NCI-H524 treated with DMSO at 0.1 percent for 48 hours (cell line): ENCODE measurements around the gene CMTM1.
"Not testable (repeated sequence)": the region's sequence is repeated elsewhere in the genome, so short reads cannot be mapped to it uniquely, and the experiment has no call there.

Source experiments
- DNase-seq: peaks from one replicate; lab custom pipeline; 2025; lab: John Stamatoyannopoulos, UW

CMTM1 gene

GRCh38 chr16:66562986-66563385 is 3.3 kb upstream of the CMTM1 start:
- no peak for DNase-seq

- no peak for DNase-seq
These were observed 2.5 kb upstream of the CMTM1 start for GRCh38 chr16:66563574-66564334.

DNA sequence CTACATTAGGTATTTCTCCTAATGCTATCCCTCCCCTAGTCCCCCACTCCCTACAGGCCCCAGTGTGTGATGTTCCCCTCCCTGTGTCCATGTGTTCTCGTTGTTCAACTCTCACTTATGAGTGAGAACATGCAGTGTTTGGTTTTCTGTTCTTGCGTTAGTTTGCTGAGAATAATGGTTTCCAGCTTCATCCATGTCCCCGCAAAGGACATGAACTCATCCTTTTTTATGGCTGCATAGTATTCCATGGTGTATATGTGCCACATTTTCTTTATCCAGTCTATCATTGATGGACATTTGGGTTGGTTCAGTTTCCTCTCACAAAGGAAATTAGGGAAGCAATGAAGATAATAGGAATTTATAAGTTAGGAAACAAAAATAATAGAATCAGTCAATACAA is 1.0 kb downstream of the CMTM1 start:
- DNase-seq: not testable (repeated sequence)

GRCh38 chr16:66568355-66568754 is 2.1 kb downstream of the CMTM1 start:
- no peak for DNase-seq

- no peak for DNase-seq
These were observed 2.9 kb downstream of the CMTM1 start for GRCh38 chr16:66569131-66569530.

DNA sequence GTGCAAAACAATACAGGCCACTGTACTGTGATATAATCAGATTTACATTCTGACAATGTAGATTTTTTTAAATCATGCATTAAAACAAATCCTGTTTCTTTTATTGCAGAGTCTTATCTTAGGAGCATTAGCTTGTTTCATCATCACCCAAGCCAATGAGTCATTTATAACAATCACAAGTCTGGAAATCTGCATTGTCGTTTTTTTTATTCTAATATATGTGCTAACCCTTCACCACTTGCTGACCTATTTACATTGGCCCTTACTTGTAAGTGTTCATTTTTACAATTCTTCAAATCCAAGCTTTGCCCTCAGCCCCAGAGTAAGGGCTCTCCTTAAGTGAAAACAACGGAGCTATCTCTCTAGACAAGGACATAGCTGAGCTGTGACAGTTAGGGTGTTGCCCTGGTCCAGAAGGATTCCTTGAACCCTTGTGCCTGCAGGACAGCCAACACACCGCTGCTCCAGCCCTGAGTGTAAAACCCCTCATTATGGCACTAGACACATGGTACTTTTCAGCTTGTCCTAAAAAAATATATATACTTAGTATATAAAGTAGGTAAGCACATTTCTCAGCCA is 3.7 kb downstream of the CMTM1 start:
- no peak for DNase-seq

DNA sequence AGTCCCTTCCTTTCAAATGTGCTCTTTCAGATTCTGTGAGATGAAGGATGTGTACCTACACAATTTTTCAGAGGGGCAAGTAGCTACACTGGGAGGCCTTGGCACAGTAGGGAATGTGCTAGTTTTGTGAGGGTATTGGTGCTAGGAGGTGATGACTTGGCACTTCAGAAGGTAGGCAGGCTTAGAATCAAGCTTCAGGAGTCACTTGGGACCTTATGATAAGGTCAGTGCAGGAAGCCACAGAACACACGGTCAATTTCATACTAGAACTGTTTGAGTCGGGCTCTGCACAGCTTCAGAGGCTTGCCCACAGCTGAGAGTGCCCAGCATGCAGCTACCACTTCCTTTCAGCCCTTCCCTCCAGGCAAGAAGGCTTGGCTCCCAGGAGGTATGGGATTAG is 6.1 kb downstream of the CMTM1 start:
- no peak for DNase-seq

DNA sequence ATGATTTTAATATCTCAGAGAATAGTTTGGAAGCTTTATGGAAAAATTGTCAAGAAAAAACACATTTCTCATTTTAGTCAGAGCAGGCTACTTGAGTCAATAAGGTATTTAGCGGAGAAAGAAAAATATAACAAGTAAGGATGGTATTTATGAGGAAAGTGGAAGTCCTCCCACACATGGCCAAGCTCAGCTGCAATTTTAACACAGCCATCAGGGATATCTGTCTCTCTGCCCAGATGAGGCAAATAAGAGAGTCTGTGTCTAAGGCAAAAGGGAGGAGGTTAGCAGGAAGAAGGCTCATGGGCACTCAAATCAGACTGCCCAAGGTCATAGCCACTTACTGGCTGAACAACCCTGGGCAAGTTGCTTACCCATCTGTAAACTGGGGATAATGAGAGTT is 7.8 kb downstream of the CMTM1 start:
- no peak for DNase-seq

DNA sequence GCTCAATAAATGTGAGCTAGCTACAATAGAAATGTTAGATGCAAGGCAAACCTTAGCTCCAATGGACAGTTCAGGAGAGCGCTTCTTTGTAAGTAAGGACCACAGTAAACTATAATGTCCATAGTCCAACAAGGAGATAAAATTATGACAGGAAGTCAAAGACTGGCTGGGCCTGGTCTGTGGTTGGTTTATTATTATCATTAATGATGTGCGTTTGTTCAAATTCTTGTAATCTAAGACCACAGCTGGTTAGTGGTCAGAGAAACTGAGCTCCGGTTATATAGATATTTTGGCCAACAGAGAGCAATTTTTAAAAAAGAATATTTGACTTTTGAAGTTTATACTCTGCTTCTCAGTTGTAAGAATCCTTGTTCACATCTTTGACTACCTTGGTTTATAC is 8.3 kb downstream of the CMTM1 start:
- no peak for DNase-seq

- DNase-seq: no peak
These were observed 8.8 kb downstream of the CMTM1 start for GRCh38 chr16:66575060-66575459.

- DNase-seq: no peak
These were observed 10.1 kb downstream of the CMTM1 start for GRCh38 chr16:66576296-66576695.

DNA sequence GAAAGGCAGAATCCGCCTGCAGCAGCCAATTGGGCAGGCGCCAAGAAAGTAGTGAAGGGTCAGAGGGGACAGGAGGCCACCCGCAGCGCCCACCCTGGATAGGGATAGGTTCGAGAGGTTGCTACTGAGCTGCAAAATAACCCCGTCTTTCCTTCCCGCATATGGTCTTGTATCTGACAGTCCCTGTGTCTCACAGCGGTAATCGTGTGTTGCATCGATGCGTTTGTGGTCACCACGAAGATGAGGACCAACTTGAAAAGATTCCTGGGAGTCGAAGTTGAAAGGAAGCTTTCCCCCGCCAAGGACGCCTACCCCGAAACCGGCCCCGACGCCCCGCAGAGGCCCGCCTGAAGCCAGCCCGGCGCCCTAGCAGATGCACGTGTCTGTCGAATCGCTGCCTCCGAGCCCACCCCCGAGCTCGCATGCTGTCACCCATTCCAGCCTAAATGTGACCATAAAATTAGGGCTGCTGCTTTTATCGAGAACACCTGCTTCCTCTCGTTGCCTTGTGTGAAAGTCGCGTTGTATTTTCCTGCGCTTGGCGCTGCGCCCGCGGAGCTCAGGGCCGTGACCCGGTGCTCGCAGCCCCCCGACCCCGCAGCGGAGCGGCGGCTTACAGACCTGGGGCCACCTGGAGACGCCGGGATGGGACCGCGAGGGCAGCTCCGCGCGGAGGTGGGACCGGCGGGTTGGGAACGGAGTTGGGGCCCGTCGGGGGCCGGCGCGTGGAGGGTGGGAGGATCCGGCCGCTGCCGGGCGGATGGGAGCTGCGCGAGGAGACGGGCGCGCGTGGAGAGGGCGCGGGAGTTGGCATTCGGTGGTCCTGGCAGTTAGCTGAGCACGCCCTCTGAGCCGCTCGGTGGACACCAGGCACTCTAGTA is 12.7 kb downstream of the CMTM1 start, which contains the start of gene CMTM2:
Gene CMTM2 (plus strand): TSS at position 813 of the 881 bp plus-strand sequence. CDS start 145 bp downstream, outside the sequence.
- DNase-seq: no peak

GRCh38 chr16:66580605-66581209 is 14.5 kb downstream of the CMTM1 start:
- DNase-seq: peak; percentile 25

GRCh38 chr16:66581246-66581952 is 15.2 kb downstream of the CMTM1 start:
- DNase-seq: no peak

GRCh38 chr16:66585481-66586239 is 19.4 kb downstream of the CMTM1 start:
- no peak for DNase-seq

DNA sequence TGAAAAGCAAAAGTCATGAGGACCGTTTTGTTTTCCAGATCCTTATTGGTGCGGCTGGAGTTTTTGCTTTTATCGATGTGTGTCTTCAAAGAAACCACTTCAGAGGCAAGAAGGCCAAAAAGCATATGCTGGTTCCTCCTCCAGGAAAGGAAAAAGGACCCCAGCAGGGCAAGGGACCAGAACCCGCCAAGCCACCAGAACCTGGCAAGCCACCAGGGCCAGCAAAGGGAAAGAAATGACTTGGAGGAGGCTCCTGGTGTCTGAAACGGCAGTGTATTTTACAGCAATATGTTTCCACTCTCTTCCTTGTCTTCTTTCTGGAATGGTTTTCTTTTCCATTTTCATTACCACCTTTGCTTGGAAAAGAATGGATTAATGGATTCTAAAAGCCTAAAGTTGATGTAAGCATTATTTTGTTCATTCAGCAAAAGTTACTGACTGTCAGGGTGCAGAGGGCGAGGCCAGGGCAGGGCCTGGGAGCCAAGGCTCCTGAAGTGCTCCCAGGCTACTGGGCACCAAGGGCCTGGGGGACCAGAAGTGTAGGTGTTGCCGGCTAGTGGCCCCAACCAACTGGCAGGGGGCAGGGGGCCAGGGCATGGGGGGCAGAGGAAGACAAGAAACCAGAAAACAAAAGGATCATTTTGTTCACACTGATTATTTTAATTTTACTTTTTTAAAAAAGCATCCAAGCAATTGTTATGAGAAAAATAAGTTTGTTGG is 21.8 kb downstream of the CMTM1 start:
- DNase-seq: no peak

DNA sequence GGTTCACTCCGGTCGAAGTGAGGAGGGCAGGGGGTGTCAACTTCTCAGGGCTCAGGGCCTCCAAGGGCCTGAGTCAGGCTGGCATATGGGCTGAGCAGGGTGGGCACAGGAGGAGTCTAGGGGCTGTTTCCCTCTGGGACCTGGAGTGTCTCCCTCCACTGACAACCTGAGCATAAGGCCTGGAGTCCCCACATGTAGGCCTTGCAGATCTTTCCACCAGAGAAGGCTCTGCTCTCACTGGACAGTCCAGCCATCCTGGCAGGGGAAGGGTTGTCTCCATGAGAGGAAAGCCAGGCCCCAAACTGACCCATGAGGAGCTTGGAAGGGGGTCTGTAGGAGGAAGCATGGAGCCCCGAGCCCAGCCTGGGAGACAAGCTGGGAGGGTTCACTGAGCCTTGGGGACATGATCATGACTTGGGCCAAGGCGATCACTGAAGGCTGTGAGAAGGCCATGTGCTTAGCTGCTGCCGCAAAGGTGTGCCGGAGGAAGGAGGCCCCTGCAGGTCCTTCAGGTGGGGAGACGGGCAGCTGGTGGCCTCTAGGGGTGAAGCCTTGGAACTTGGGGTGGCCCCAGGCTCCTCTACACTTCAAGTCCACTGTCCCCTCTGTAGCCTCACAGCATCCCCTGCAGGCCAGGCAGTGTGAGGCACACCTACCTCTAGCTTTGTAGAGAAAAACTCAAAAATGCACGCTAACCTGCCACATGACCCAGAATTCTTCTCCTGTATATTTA is 22.9 kb downstream of the CMTM1 start:
- DNase-seq: no peak

DNA sequence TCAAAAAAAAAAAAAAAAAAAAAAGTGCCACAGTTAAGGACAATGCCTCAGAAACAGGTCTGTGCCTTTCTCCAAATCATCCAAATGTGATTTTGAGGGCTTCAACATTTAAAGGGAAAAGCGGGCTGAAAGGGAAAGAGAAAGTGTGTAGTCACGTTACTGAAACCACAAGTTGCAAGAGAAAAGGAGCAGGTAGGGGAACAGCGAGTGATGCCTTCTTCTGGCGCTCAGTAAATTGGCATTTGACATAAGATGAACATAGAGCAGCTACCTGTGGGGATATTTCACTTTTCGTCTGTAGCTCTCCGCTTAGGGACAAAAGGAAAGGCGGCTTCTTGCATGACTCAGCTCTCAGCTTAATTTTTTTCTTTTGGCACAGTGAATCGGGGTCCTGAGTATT is 24.1 kb downstream of the CMTM1 start:
- no peak for DNase-seq

DNA sequence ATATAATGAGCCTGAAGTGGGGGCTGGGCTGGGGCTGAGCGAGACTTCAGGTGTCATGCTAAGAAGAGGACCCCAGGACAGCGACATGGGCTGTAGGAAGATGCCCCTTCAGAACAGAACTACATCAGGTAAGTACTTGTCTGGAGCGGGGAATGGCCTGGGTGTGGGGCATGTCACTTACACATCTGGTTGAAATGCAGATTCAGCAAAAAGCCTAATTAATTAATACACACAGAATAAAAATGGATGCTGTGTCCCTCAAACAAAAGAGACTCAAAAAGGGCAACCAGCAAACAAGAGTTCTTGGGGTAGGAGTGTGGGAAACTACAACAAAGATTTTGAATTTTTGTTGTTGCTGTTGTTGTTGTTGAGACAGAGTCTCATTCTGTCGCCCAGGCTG is 24.8 kb downstream of the CMTM1 start:
- no peak for DNase-seq

GRCh38 chr16:66592241-66592640 is 26.0 kb downstream of the CMTM1 start:
- no peak for DNase-seq
